Adipocyte (in vitro differentiated cells): ENCODE data around the gene CD151.

Experiments used
- DNase-seq: peaks from one replicate; pipeline ENCODE4 v3.0.0-alpha.2; 2015; ENCODE audit warnings: low read depth
- H3K27me3 ChIP-seq: replicated peaks from 2 replicates; pipeline ENCODE4 v1.7.0; 2013; ENCODE audit warnings: mild to moderate bottlenecking, low read length, moderate library complexity; ENCODE audit not compliant: control insufficient read depth, insufficient read depth
- H3K36me3 ChIP-seq: 2 replicates; pipeline ENCODE4 v1.7.0; 2013; ENCODE audit warnings: low read length, mild to moderate bottlenecking, moderate library complexity; ENCODE audit not compliant: control insufficient read depth, insufficient read depth, severe bottlenecking
- H3K4me1 ChIP-seq: 2 replicates; pipeline ENCODE4 v1.7.0; 2013; ENCODE audit warnings: mild to moderate bottlenecking, low read length, moderate library complexity; ENCODE audit not compliant: control insufficient read depth, insufficient read depth
- H3K4me3 ChIP-seq: 2 replicates; pipeline ENCODE4 v1.7.0; 2013; ENCODE audit warnings: mild to moderate bottlenecking, low read length, moderate library complexity
- H3K9ac ChIP-seq: 2 replicates; pipeline ENCODE4 v1.7.0; 2013; ENCODE audit warnings: mild to moderate bottlenecking, low read length, moderate library complexity
- H3K9me3 ChIP-seq: 2 replicates; pipeline ENCODE4 v1.7.0; 2013; ENCODE audit warnings: mild to moderate bottlenecking, low read length, moderate library complexity; ENCODE audit not compliant: control insufficient read depth

The CD151 gene

DNA sequence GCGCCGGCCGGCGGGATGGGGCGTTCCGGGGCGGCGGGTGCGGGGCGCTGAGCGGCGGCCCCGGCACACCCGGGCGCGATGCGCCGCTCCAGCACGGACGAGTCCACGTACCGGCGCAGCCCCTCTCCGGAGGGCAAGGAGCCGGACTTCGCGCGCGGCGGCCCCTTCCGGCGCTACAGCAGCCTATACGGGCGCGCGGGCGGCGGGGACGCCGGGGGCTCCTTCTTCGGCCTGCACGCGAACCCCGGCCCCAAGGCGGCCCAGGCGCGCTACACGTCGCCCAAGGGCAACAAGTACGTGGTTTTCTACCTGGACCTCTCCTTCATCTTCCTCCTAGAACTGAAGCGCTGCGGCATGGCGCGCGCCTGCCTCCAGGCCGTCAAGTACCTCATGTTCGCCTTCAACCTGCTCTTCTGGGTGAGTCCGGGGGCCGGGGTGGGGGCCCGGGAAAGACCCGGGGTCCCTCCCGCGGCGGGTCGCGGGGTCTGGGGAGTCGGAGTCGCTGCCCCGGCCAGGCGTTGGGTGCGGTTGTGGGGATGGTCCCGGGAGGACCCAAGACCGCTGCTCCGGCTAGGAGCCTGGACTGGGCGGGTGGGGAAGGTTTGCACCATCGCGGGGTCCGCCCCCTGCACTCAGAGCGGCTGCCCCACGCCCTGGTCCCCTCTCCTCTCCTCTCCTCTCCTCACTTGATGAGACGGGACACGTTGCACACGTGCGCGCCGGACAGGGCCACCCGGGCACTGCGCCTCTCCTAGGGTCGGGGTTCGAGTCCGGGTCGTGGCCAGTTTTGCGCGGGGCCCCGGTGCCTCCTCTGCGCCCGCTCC is 17.4 kb downstream of the CD151 start:
- Histone ChIP-seq H3K9me3 (no peaks in the 10 kb centered on the region), H3K4me1 (peaks cover 30% of the 10 kb centered on the region), H3K4me3 (peak overlapping the region; percentile 41), H3K36me3 (no peaks in the 10 kb centered on the region), H3K27me3 (no peaks in the 10 kb centered on the region), H3K9ac (no peak overlapping the region)
- DNase-seq: peak; percentile 50

DNA sequence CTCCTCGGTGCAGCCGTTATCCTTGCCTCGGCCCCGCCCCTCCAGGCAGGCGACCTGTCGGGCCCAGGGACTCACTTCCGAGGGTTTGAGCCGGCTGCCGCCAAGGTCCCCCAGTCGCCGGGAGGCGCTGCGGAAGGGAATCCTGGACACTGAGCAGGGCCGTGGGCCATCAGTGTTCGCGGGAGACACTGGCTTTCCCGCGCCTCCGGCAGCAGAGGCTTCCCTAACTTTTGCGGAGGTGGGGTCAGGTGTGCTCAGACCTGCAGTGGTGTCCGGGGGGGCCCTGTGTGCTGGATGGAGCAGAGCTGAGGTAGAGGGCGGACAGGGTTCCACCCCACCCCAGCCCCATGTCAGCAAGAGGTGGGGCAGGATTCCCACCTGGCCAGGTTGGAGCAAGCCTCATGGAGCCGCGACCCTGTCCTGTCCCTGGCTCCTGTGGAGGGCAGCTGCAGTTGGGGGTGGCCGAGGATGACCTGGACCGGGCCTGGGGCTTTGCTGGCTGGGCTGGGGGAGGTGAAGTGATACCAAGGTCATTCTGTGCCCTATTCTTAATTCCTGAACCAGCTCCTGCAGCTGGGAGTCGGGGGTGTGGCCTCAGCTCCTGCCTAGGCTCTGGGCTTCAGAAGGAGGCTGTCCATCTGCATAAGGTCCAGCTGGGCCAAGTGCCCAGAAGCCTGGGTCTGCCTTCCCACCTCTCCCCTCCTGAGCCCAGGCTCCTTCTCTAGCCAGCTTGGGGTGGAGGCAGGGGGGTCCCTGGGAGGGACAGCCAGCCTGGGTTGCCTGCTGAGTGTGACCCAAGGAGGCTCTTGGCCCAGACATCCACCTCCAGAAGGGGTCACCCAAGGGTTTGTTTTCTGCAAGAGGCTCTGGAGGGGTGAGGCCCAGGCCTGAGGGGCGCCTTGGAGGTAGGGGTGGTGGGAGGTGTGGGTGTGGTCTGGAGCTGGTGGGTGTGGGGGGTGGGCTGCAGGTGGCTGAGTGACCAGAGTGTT is 18.3 kb downstream of the CD151 start:
- no peak overlapping the region for H3K4me3 ChIP-seq
- no peaks in the 10 kb centered on the region for H3K27me3 ChIP-seq
- H3K36me3 ChIP-seq: no peaks in the 10 kb centered on the region
- no peak for DNase-seq
- peaks cover 21% of the 10 kb centered on the region for H3K4me1 ChIP-seq
- H3K9ac ChIP-seq: no peak overlapping the region
- H3K9me3 ChIP-seq: no peaks in the 10 kb centered on the region

DNA sequence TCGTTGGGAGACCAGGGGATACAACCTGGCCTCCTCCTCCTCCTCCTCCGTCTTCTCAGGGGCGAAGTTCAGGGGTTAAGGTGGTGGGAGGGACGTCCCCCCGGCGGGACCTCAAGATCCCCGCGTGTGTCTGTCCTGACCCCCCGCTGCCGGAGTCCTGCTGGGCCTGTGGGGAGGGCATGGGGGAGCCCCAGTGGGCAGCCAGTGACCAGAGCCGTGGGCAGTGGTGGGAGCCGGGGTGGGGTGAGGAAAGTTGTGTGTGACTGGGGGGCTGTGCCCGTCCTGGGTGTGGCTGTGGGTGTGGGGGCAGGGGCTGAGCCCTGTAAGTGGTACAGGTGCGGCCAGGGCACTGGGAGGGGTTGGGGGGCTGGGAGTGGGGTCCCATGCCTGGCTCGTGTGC is 20.0 kb downstream of the CD151 start:
- peaks cover 10% of the 10 kb centered on the region for H3K4me1 ChIP-seq
- DNase-seq: no peak
- H3K27me3 ChIP-seq: no peaks in the 10 kb centered on the region
- no peak overlapping the region for H3K9ac ChIP-seq
- no peaks in the 10 kb centered on the region for H3K36me3 ChIP-seq
- no peaks in the 10 kb centered on the region for H3K9me3 ChIP-seq
- H3K4me3 ChIP-seq: no peak overlapping the region

DNA sequence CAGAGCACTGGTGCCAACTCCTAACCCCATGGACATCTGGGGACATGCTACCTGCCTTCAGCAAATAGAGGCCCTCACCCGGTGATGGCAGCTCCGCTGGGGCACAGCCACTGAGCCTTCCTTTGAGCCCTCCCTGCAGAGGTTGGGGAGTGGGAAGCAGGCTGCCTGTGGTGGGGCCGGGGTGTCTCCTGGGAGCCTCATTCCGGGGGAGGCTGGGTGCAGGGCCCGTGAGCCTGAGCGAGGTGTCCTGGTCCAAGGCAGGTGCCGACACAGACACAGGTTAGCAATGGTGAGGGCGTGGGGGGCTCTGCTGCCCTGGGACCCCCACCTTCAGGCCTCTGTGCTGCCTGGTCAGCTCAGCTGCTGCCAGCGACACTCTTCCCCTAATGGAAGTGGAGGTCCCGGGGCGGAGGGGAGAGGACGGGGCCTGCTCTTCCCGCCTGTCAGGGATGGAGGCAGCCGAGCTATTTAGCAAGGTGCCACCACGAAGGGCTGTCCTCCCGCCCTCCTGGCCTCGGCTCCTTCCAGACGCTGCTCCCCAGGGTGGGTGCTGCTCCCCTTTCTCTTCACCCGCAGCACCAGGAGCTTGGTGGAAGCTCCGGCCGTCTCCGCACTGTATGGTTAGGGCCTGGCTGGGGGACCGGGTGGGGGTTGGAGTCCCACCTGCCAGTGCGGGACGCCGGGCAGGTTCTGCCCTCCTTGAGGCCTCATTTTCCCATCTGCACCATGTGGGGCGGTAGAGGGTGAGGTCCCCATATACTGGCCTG is 21.1 kb downstream of the CD151 start:
- H3K4me3 ChIP-seq: no peak overlapping the region

DNA sequence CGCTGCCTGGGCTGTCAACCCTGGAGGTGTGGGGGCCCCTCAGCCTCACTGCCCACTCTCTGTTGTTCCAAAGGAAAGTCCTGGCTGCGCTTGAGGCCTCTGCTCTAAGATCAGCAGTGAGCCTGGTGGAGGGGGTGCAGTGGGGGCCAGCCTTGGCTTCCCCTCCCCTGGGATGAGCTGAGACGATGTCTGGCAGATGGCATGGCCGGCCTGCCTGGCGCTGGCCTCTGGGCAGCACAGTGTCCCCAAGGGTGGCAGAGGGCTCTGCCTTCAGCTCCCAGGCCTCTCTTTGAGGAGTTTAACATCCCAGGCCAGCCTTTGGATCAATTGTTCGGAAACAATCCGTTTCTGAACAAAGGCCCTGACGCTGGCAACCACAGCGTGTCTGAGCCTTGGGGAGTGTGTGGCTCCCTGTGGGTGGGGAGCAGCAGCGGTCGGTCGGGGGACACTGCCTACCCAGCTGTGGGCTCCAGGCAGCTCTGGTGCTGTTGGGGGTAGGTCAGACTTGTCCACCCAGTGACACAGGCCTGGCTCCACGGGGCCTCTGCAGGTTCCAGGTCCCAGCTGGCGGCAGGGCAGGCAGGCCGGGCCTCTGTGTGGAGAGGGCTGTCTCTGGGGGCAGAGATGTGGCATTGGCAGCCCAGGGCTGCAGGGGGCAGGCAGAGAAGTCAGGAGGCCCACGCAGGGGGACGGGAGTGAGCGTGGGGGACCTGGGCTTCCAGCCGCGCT is 22.0 kb downstream of the CD151 start:
- peaks cover 5% of the 10 kb centered on the region for H3K4me1 ChIP-seq
- no peaks in the 10 kb centered on the region for H3K27me3 ChIP-seq
- DNase-seq: no peak
- no peaks in the 10 kb centered on the region for H3K36me3 ChIP-seq
- no peaks in the 10 kb centered on the region for H3K9me3 ChIP-seq
- no peak overlapping the region for H3K9ac ChIP-seq
- no peak overlapping the region for H3K4me3 ChIP-seq

More for the DNA sequence above, 21.1 kb downstream of the CD151 start:
- Histone ChIP-seq H3K36me3 (no peaks in the 10 kb centered on the region), H3K9me3 (no peaks in the 10 kb centered on the region), H3K27me3 (no peaks in the 10 kb centered on the region), H3K4me1 (peaks cover under 1% of the 10 kb centered on the region), H3K9ac (no peak overlapping the region)
- no peak for DNase-seq

DNA sequence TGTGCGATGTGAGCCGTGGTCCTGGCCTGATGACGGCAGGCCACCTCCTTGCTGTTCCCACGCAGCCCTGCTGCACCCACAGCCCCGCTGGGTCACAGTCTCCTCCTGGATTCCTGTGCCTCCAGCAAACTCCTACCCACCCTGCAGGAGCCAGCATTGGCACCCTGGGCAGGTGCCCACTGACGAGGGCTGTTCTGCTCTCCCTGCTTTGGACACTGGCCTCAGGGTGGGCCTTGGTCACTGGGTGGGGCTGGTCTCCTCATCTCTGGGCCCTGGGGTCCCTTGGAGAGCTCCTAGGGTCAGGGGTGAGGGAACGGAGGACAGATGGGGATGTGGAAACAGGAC is 22.6 kb downstream of the CD151 start:
- H3K9me3 ChIP-seq: no peaks in the 10 kb centered on the region
- no peaks in the 10 kb centered on the region for H3K36me3 ChIP-seq
- H3K4me1 ChIP-seq: peaks cover 10% of the 10 kb centered on the region
- no peaks in the 10 kb centered on the region for H3K27me3 ChIP-seq
- DNase-seq: no peak
- H3K4me3 ChIP-seq: no peak overlapping the region
- H3K9ac ChIP-seq: no peak overlapping the region

DNA sequence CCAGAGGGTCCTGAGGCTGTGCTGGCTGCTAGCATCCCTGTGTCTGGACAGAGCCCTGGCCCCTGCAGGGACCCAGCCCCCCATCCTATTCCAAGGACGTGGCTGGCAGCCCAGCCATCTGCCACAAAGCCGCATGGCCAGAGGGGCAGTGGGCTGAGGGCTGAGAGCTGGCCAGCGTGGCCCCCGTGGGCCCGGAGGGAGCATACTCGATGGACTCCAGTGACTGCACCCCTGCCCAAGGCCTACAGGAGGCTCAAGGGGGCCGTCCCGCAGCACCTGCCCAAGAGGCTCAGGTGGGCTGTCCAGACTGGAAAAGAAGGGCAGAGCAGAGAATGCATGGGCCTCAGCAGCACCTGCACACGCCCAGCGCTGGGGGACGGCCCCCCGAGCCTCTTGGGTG is 23.0 kb downstream of the CD151 start:
- no peaks in the 10 kb centered on the region for H3K27me3 ChIP-seq
- H3K4me1 ChIP-seq: peaks cover 10% of the 10 kb centered on the region
- no peak overlapping the region for H3K9ac ChIP-seq
- H3K36me3 ChIP-seq: no peaks in the 10 kb centered on the region
- no peak overlapping the region for H3K4me3 ChIP-seq
- no peaks in the 10 kb centered on the region for H3K9me3 ChIP-seq
- no peak for DNase-seq

DNA sequence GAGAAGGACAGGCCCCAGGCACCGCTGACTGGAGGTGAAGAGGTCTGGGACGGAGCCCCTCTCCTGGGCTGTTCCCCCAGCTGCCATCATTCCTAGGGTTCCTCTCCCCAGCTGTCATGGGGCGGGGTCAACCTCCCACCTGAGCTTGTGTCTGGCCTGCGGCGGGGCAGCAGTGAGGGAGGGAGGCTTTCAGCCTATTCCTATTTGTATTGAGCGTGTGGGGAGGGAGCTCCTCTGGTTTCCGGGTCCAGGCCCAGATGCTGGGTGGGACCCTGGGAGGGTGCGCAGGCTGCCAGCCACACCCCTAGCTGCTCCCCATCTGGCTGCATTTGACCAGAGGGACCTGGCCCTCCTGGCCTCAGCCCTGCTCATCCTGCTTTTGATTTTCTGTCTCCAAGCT is 23.6 kb downstream of the CD151 start:
- peaks cover 10% of the 10 kb centered on the region for H3K4me1 ChIP-seq
- H3K9me3 ChIP-seq: no peaks in the 10 kb centered on the region
- H3K36me3 ChIP-seq: no peaks in the 10 kb centered on the region
- H3K9ac ChIP-seq: no peak overlapping the region
- DNase-seq: no peak
- no peak overlapping the region for H3K4me3 ChIP-seq
- no peaks in the 10 kb centered on the region for H3K27me3 ChIP-seq

DNA sequence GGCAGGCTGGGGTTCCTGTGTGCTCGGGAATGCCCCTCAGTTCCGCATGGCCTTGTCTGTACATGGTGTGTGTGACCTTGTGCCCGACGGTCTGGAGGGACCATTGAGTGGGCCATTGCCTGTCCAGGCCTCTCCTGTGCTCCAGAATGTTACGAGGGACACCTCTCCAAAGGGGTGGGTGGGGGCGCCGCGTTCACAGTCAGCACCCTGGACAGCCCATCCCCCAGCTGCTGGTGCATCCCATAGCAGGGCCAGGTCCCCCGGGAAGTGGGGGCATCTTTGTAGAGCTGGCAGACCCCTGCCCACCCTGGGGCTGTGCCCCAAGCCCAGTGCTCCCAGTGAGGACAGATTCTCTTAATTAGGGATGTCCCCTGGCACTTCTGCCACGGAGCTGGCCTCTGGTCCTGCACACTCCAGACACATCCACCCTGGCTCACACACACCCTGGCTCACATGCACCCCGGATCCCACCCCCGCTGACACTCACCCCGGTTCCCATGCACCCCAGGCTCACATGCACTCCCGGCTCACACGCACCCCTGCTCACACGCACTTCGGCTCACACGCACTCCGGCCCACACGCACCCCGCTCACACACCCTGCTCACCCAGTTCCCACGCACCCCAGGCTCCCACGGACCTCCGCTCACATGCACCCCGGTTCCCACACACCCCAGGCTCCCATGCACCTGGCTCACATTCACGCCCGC is 25.5 kb downstream of the CD151 start:
- no peak overlapping the region for H3K9ac ChIP-seq
- H3K9me3 ChIP-seq: no peaks in the 10 kb centered on the region
- DNase-seq: no peak
- H3K36me3 ChIP-seq: no peaks in the 10 kb centered on the region
- no peak overlapping the region for H3K4me3 ChIP-seq
- peaks cover 10% of the 10 kb centered on the region for H3K4me1 ChIP-seq
- no peaks in the 10 kb centered on the region for H3K27me3 ChIP-seq

DNA sequence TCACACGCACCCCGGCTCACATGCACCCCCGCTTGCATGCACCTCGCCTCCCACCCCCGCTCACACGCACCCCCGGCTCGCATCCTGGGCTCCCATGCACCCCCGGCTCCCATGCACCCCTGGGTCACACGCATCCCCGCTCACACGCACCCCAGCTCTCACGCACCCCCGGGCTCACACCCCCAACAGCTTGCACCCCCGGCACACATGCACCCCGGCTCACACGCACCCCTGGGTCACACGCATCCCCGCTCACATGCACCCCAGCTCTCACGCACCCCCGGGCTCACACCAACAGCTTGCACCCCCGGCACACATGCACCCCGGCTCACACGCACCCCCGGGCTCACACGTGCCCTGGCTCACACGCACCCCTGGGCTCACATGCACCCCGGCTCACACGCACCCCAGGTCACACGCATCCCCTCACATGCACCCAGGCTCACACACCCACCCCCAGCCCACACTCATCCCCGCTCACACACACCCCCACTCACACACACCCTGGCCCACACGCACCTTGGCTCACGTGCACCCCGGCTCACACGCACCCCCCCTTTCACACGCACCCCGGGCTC is 26.1 kb downstream of the CD151 start:
- DNase-seq: no peak
- peaks cover 10% of the 10 kb centered on the region for H3K4me1 ChIP-seq
- H3K36me3 ChIP-seq: peaks cover under 1% of the 10 kb centered on the region

More for the DNA sequence above, 26.1 kb downstream of the CD151 start:
- Histone ChIP-seq H3K4me3 (no peak overlapping the region), H3K9me3 (no peaks in the 10 kb centered on the region), H3K9ac (no peak overlapping the region), H3K27me3 (no peaks in the 10 kb centered on the region)
